Middle frontal gyrus (tissue), 1 donor: ENCODE measurements around the gene CLEC14A.

Source experiments
- DNase-seq: peaks from one replicate; pipeline ENCODE4 v3.0.0-alpha.2; 2015; ENCODE audit warnings: low spot score; ENCODE audit errors: extremely low spot score

CLEC14A gene, protein sequence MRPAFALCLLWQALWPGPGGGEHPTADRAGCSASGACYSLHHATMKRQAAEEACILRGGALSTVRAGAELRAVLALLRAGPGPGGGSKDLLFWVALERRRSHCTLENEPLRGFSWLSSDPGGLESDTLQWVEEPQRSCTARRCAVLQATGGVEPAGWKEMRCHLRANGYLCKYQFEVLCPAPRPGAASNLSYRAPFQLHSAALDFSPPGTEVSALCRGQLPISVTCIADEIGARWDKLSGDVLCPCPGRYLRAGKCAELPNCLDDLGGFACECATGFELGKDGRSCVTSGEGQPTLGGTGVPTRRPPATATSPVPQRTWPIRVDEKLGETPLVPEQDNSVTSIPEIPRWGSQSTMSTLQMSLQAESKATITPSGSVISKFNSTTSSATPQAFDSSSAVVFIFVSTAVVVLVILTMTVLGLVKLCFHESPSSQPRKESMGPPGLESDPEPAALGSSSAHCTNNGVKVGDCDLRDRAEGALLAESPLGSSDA

GRCh38 chr14:38255673-38256532 is at the start of gene CLEC14A:
CLEC14A (minus strand) TSS chr14:38256093; CDS start chr14:38256022, 71 bp downstream.
- no peak for DNase-seq

- no peak for DNase-seq
These were observed 47.1 kb upstream of the CLEC14A start for GRCh38 chr14:38302966-38303365.

DNA sequence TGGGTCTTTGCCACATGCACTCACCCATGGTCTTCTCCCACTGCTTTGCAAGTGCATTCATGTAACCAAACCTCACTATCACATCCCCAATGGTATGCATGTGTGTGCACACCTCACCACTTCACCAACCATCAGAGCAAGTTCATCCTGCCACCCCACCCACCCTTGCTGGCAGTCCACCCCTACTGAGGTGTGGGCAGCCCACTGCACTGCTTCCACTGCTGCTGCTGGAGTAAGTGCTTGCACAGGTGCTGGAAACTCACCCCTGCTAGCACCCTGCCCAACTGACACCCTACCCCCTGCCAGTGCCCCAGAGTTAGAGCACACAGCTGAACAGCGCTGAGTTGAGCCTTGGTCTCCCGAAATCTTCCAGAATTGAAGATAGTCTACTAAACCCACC is 46.1 kb upstream of the CLEC14A start:
- DNase-seq, result no peak

DNA sequence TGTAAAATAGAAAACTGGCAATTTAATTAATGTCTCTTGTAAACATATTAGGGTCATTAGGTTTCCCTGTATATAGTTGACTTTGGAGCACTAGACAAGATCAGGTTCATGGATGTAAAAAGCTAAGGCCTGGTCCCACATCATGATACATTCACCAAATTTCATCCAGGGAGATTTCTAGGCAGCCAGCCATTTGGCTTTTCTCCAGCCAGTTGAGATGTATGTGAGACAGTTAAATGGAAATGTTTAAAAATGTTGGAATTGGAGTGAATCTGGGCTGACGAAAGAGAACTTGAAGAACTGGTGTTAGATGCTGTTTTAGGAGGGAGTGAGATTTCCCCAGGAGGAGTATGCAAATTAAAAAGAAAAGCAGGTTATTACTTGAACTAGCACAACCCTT is 41.8 kb upstream of the CLEC14A start:
- DNase-seq, result no peak

- DNase-seq, result no peak
These were observed 36.0 kb upstream of the CLEC14A start for GRCh38 chr14:38291681-38292467.

GRCh38 chr14:38290601-38291188 is 34.8 kb upstream of the CLEC14A start:
- no peak for DNase-seq

DNA sequence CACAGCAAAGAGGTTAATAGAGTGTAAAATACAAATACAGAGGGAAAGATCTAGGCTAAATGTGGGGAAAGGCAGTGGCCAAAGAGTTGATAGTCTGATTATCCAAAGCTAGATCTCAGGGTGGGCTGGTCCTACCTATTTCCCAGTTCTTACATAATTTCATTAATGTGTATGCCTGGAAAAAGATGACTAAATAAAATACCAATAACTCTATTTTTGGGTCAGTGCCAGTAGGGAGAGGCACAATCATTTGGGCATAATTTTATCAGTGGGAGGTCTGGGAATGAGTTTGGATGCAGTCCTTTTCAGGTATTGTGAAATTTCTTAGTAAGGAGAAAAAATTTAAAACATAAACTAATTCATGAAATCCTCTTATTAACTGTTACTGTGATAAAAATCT is 30.6 kb upstream of the CLEC14A start:
- no peak for DNase-seq

GRCh38 chr14:38285962-38286361 is 30.1 kb upstream of the CLEC14A start:
- no peak for DNase-seq

DNA sequence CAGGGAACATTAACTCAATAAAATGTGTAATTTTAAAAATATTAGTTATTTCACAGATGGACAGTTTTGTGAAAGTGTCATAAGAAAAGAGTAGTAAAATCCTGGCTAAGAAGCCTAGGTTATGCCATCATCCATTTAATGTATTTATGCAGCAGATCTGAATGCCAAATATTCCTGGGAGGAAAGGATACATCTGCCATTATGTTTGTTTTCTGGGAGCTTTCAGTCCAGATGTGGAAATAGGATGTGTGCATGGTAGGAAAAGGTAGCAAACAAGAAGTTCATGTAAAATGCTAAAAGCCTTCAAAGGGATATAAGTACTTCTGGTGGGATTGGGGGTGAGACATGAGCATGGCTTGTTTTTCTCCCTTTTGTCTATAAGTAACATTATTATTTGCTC is 27.0 kb upstream of the CLEC14A start:
- DNase-seq, result no peak

DNA sequence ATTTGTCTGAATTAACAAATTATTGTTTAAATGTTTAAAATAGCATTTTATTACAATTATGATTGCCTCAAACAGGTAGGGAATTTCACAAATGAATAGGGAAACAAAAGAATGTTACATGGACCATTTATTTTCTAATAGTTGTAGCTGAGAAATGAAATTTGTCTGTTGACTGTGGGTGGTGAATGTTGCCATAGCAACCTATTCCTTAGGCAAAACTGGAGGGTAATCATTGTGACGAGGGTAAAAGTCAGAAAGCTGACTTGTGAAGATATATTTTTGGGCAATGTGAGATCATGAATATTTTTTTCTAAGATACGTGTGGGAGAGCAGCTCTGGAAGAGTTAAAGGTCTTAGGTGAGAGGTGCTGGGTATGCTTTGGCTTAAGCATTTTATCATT is 24.2 kb upstream of the CLEC14A start:
- DNase-seq, result no peak

- DNase-seq, result no peak
These were observed 23.7 kb upstream of the CLEC14A start for GRCh38 chr14:38279572-38279971.

- no peak for DNase-seq
These were observed 22.1 kb upstream of the CLEC14A start for GRCh38 chr14:38278035-38278434.

DNA sequence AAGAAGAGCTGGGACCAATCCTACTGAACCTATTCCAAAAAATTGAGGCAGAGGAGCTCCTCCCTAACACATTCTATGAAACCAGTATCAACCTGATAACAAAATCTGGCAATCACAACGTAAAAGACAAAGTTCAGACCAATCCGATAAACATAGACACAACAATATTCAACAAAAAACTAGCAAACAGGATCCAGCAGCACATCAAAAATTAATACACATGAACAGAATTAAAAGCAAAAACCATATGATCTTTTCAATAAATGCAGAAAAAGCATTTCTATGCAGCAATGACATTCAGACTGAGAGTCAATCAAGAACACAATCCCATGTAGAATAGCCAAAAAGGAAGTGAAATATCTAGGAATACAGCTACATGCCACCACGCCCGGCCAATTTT is 7.0 kb upstream of the CLEC14A start:
- no peak for DNase-seq

DNA sequence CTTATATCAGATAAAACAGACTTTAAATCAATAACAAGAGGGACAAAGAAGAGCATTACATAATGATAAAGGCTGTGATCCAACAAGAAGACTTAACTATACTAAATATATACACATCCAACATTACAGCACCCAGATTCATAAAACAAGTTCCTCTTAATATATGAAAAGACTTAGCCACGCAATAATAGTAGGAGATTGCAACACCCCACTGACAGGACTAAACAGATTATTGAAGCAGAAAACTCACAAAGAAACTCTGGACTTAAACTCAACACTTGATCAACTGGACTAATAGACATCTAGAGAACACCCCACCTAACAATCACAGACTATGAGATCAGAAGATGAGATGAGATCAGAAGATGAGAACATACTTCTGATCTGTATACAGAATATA is 5.7 kb upstream of the CLEC14A start:
- DNase-seq, result no peak

DNA sequence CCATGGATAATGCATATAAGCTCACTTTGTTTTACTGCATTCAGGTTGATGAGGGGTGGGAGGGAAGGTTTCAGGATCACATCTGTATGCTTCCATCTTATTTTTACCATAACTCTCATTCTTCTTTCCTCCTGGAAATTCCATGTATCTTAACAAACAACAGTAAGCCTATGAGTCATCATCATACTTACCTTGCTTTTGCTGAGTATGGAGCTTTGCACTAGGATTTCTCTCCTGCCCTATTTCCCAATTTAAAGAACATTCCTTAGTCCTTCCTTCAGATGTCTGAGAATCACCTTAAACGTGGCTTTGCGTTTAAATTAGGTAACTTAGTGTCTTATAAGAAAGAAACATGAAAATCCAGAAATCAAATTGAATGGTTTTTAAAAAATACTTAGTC is 1.6 kb upstream of the CLEC14A start:
- DNase-seq, result no peak

DNA sequence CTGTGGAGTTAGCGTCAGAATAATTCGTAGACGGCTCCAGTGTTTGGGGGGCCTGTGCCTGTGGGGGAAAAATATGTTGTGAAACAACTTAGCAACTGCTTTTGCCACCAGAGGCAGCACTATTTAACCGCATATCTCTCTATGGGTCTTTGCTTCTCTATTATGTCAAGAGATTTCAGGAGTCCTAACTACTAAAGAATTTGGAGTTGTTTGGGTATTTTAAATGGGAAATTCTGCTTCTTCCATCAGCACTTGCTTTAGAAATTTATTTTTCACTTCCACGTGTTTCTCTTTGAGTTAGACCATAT is 594 bp upstream of the CLEC14A start:
- DNase-seq, result no peak

DNA sequence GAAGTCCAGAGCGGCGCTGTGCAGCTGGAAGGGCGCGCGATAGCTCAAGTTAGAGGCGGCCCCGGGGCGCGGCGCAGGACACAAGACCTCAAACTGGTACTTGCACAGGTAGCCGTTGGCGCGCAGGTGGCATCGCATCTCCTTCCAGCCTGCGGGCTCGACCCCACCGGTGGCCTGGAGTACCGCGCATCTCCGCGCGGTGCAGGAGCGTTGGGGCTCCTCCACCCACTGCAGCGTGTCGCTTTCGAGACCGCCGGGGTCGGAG is 553 bp downstream of the CLEC14A start:
- no peak for DNase-seq

DNA sequence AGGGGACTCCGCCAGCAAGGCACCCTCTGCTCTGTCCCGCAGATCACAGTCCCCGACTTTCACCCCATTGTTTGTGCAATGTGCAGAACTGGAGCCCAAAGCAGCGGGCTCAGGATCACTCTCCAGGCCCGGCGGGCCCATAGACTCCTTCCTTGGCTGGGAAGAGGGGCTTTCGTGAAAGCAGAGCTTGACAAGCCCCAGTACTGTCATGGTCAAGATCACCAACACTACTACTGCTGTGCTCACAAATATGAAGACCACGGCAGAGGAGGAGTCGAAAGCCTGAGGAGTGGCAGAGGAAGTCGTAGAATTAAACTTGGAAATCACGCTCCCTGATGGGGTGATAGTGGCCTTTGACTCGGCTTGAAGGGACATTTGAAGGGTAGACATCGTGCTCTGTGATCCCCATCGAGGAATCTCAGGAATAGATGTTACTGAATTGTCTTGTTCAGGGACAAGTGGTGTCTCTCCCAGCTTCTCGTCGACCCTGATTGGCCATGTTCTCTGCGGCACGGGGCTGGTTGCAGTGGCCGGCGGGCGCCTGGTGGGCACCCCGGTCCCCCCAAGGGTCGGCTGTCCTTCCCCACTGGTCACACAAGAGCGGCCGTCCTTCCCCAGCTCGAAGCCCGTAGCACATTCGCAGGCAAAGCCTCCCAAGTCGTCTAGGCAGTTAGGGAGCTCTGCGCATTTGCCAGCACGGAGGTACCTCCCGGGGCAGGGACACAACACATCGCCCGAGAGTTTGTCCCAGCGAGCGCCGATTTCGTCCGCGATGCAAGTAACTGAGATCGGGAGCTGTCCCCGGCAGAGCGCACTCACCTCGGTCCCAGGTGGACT is 1.1 kb downstream of the CLEC14A start:
- no peak for DNase-seq

GRCh38 chr14:38253676-38254075 is 2.2 kb downstream of the CLEC14A start:
- no peak for DNase-seq

DNA sequence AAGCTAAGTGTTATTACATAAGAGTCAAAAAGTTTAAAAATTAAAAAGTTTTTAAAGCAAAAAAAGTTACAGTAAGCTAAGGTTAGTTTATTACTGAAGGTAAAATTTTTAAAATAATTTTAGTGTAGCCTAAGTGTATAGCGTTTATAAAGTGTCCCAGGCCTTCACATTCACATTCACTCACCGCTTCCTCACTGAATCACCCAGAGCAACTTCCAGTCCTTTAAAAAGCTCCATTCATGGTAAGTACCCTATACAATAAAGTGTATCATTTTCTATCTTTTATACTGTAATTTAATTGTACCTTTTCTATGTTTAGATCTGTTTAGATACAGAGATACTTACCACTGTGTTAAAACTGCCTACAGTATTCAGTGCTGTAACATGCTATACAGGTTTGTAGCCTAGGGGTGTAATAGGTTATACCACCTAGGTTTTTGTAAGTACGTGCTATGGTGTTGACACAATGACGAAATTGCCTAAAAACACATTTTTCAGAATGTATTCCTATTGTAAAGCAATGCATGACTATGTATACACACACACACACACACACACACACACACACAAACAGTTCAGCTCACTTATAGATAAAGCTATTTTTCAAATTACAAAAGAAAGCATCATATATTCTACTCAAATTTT is 3.7 kb downstream of the CLEC14A start:
- no peak for DNase-seq
